HPDE6-E6E7 (cell line): ENCODE results near the gene STUB1.

ENCODE experiments used
- DNase-seq: peaks from one replicate; pipeline ENCODE4 v3.0.0; 2011; ENCODE audit warnings: missing footprints; ENCODE audit errors: extremely low spot score

STUB1 gene

GRCh38 chr16:679814-680624 is at the start of gene STUB1:
STUB1 (plus strand) TSS chr16:680410; CDS start chr16:680526, 116 bp downstream.
- DNase-seq: peak; percentile 76

- DNase-seq: no peak
Observed at GRCh38 chr16:630815-631405, 49.3 kb upstream of the STUB1 start, which contains the start of gene WFIKKN1. WFIKKN1 (plus strand) TSS chr16:630985; CDS start chr16:631254, 269 bp downstream.

DNA sequence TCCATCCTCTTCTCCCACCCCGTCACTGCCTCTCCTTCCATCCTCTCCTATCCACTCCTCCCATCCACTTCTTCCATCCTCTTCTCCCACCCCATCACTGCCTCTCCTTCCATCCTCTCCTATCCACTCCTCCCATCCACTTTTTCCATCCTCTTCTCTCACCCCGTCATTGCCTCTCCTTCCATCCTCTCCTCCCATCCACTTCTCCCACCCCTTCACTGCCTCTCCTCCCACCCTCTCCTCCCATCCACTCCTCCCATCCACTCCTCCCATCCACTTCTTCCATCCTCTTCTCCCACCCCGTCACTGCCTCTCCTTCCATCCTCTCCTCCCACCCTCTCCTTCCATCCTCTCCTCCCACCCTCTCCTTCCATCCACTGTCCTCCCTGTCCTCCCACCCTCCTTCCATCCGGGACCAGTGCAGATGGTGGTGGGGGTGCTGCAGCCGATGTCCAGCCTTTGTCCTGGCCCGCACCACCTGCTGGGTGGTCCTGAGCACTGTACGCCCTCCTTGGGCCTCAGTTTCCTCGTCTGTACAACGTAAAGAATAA is 48.3 kb upstream of the STUB1 start:
- DNase-seq: no peak

GRCh38 chr16:632486-633335 is 47.5 kb upstream of the STUB1 start:
- no peak for DNase-seq

- DNase-seq: no peak
Observed at GRCh38 chr16:633336-634050, 46.7 kb upstream of the STUB1 start.

DNA sequence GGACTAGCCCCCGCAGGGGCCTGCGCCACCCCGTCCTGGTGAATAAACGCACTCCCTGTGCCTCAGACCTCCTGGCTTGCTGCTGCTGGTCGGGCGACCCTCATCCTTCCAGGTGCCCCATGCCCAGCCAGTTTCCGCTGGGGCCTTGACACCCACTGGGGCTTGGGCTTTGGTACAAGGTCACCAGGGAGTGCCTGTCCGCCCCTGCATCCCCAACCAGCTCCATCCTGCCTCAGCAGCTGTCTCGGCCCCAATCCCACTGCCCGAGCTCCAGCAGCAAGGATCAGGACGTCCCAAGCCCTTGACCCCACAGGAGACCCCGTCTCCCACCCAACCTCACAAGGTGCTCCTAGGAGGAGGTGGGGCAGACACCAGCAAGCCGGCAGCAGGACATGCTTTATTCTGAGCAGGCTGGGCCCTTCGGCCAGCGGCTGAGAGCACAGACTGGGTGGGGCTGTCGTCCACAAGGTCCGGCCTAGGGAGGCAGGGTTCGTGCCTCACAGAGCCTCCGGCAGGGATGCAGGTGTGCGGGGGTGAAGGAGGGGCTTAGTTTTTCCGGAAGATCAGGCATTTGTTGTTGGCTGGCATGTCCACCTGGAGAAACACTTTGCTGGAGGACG is 46.0 kb upstream of the STUB1 start:
- DNase-seq: no peak

GRCh38 chr16:634996-635395 is 45.2 kb upstream of the STUB1 start:
- DNase-seq: no peak

DNA sequence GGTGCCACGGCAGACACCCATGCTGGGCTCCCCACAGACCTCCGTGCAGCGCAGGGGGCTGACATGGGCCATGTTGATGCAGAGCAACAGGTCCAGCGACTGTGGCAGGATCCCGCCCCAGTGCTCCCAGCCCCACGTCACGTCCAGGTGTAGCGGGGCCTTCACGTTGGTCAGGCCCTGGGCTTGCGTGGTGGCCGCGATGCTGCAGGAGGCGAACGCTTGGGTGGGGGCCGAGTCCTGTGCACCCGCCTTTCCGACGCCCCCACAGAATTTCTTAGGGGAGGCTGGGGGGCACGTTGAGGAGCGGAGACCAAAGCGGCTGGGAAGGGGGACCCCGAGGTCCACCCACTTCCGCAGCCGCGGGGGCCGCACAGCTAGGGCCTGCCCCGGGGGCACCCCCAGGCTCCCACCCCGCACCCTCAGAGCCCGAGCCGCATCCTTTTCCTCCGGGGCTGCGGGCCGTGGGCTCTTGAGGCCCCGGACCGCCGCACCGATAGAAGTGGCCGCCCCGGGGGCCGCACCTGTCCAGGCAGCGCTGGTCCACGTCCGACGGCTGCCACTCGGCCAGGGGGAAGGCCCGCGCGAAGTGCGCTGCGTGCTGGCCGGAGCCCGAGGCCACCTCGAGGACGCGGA is 44.5 kb upstream of the STUB1 start:
- DNase-seq: no peak

- peak; percentile 90 for DNase-seq
Observed at GRCh38 chr16:636206-637080, 43.8 kb upstream of the STUB1 start, which contains the start of gene METTL26. METTL26 (minus strand) TSS chr16:636305; CDS start chr16:636290, 15 bp downstream.

DNA sequence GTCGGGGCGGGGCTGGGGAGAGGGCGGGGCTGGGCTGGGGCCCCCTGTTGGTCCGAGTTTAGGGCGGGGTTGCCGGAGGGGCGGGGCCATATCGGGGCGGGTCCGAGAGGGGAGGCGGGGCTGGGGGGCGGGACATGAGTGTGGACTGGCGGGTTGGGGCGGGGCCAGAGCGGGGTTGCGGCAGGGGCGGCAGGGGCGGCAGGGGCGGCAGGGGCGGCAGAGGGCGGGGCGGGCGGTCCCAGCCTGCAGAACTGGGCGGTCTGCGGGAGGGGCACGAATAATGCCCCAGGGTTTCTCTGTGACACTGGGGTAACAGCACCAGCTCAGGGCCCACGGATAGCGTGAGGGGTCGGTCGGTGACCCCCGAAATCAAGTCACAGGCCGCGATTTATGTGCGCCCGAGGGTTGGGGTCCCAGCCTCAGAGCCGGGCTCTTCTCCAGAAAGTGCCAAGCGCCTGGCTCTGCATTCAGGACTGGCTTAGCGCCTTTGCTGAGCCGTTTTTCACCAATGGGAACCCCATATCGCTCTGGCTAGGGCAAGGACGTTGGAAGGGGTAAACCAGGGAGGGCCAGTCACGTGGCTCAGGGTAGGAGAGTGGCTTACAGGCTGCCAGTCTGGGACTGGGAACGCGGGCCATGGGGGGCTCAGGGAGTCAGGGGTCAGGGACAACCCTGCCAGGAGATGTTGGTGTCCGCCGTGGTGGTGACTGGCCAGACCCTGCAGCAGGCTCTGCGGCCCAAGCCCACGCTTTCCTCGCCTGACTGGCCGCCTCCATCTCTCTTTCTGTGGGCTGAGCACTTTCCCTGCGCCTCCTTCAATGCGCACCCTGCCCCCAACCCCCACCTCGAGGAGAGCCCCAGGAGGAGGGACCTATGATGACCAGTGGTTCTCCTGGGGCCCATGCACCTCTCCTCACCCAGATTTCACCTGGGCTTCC is 42.9 kb upstream of the STUB1 start:
- peak; percentile 92 for DNase-seq

GRCh38 chr16:638034-638543 is 42.1 kb upstream of the STUB1 start:
- DNase-seq: no peak

DNA sequence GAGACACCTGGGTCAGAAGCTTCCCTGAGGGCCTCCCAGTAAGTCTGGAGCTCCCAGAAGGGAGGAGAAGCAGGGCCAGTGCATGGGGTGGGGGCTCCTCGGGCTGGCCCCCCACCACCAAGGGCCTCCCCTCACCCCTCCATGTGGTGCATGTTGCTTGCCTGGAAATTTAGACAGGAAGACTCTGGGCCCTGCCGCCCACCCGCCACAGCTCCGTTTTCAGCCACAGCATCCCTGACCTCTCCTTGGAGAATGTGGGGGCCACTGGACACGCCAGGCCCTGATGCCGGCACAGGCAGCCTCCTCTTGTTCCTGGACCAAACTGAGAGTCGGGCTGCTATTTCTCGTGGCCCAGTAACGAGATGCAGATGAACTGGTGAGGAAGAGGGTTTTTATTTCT is 41.4 kb upstream of the STUB1 start:
- DNase-seq: no peak

DNA sequence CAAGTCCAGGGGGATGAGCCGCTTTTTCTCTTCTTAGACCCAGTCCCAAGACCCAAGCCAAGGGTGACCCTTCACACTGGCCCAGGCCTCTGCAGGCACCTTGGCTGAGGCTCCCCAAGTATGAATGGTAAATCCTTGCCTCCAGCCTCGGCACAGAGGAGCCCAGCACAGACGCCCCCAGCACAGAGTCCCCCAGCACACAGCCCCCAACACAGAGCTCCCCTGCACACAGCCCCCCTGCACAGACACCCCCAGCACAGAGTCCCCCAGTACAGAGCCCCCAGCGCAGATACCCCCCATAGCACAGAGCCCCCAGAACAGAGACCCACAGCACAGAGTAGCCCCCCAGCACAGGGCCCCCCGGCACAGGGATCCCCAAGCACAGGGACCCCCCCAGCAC is 39.6 kb upstream of the STUB1 start:
- DNase-seq: no peak

- peak; percentile 52 for DNase-seq
Observed at GRCh38 chr16:641326-642188, 38.7 kb upstream of the STUB1 start, which contains the start of gene MCRIP2. MCRIP2 (plus strand) TSS chr16:641828; CDS start chr16:641992, 164 bp downstream.

- DNase-seq: no peak
Observed at GRCh38 chr16:642189-643049, 37.8 kb upstream of the STUB1 start.

- DNase-seq: no peak
Observed at GRCh38 chr16:643050-643368, 37.2 kb upstream of the STUB1 start.
